H1 (cell line): Measurements from ENCODE around the gene LYRM4.

Experiments used
- CTCF ChIP-seq, 3 experiments: IDR thresholded peaks; 1 replicate in 2 of 3; 2 replicates in 1 of 3; pipeline versions ENCODE4 v1.5.1 to v1.6.1; 2011; ENCODE audit warnings: low read length in 3 of 3, mild to moderate bottlenecking in 3 of 3, inconsistent platforms in 2 of 3, low read depth in 1 of 3, moderate library complexity in 1 of 3; ENCODE audit not compliant: insufficient read depth in 1 of 3; ENCODE audit errors: control extremely low read depth in 1 of 3
- EP300 ChIP-seq, 2 experiments: IDR thresholded peaks; 1 replicate in 1 of 2; 2 replicates in 1 of 2; pipeline ENCODE4 v1.6.1; 2011 to 2012; ENCODE audit warnings: low read depth in 2 of 2, low read length in 2 of 2, mild to moderate bottlenecking in 2 of 2, borderline replicate concordance in 1 of 2, inconsistent platforms in 1 of 2, moderate library complexity in 1 of 2
- EZH2 ChIP-seq: fragments of 200-600 bp; sonication (generic); IDR thresholded peaks from 2 replicates; pipeline ENCODE4 v1.7.1; 2012; ENCODE audit warnings: low read depth, mild to moderate bottlenecking, moderate library complexity, low read length, inconsistent platforms; ENCODE audit not compliant: severe bottlenecking
- GTF2F1 ChIP-seq: IDR thresholded peaks from 2 replicates; pipeline ENCODE4 v1.6.1; 2012; ENCODE audit warnings: low read depth, low read length, improper control_type of control experiment, borderline replicate concordance
- POLR2A ChIP-seq, 2 experiments: IDR thresholded peaks; 1 replicate in 1 of 2; 2 replicates in 1 of 2; pipeline ENCODE4 v1.6.1; 2011; ENCODE audit warnings: low read depth in 2 of 2, low read length in 2 of 2, mild to moderate bottlenecking in 2 of 2; ENCODE audit errors: control extremely low read depth in 1 of 2
- POLR2AphosphoS5 ChIP-seq: IDR thresholded peaks from 2 replicates; pipeline ENCODE4 v1.6.1; 2011; ENCODE audit warnings: low read depth, low read length
- SRF ChIP-seq: IDR thresholded peaks from 2 replicates; pipeline ENCODE4 v1.6.1; 2011; ENCODE audit warnings: mild to moderate bottlenecking, low read depth, low read length, moderate library complexity
- TAF1 ChIP-seq: IDR thresholded peaks from 2 replicates; pipeline ENCODE4 v1.6.1; 2011; ENCODE audit warnings: mild to moderate bottlenecking, low read depth, low read length
- TAF7 ChIP-seq: optimal IDR thresholded peaks from 2 replicates; pipeline ENCODE3; 2011; ENCODE audit warnings: low read depth, mild to moderate bottlenecking, inconsistent platforms, low read length, moderate library complexity, borderline replicate concordance

GRCh38 chr6:5133943-5134342 lies 126.8 kb downstream of the LYRM4 start:
- no peak for TF ChIP-seq EP300 (IDR thresholded peaks at IDR 0.05; ENCODE audit: borderline replicate concordance in 1 of 2, low read depth in 2 of 2, low read length in 2 of 2)
- TF ChIP-seq CTCF (IDR thresholded peaks at IDR 0.05; ENCODE audit: control extremely low read depth in 1 of 3, insufficient read depth in 1 of 3, low read depth in 1 of 3, low read length in 3 of 3), result no peak
- TF ChIP-seq SRF, result no peak
- no peak for TF ChIP-seq POLR2A (IDR thresholded peaks at IDR 0.05; ENCODE audit: control extremely low read depth in 1 of 2, low read depth in 2 of 2, low read length in 2 of 2)
- no peak for TF ChIP-seq GTF2F1
- TF ChIP-seq TAF7, result no peak
- TF ChIP-seq POLR2AphosphoS5, result no peak
- TF ChIP-seq TAF1, result no peak
- no peak for TF ChIP-seq EZH2
